Neural progenitor cell (in vitro differentiated cells): ENCODE measurements around the gene EVL. TPM values are rescaled to one million over a fixed set of nuclear protein-coding genes. Genes with fewer than 3 reads are reported as not detected.

Experiments
- DNase-seq: peaks from one replicate; pipeline ENCODE4 v3.0.0-alpha.2; 2016; ENCODE audit warnings: low spot score
- H2AFZ ChIP-seq: fragments of 200-600 bp; sonication (generic); replicated peaks from 2 replicates; pipeline ENCODE4 v1.6.1; 2016; ENCODE audit warnings: antibody characterized with exemption
- H3F3A ChIP-seq: fragments of 200-600 bp; sonication (generic); 2 replicates; pipeline ENCODE4 v1.6.1; 2016; ENCODE audit warnings: antibody characterized with exemption, low read depth
- H3K27ac ChIP-seq: fragments of 200-600 bp; sonication (generic); 2 replicates; pipeline ENCODE4 v1.5.1; 2016; ENCODE audit warnings: mild to moderate bottlenecking
- H3K27me3 ChIP-seq: fragments of 200-600 bp; sonication (generic); 2 replicates; pipeline ENCODE4 v1.6.1; 2016; ENCODE audit warnings: mild to moderate bottlenecking, moderate library complexity
- H3K36me3 ChIP-seq: fragments of 200-600 bp; sonication (generic); 2 replicates; pipeline ENCODE4 v1.5.1; 2016
- H3K4me1 ChIP-seq: fragments of 200-600 bp; sonication (generic); 2 replicates; pipeline ENCODE4 v1.6.1; 2016; ENCODE audit warnings: mixed run types
- H3K4me2 ChIP-seq: fragments of 200-600 bp; sonication (generic); 2 replicates; pipeline ENCODE4 v1.6.1; 2016
- H3K4me3 ChIP-seq: fragments of 200-600 bp; sonication (generic); 2 replicates; pipeline ENCODE4 v1.5.1; 2016
- H3K79me2 ChIP-seq: fragments of 200-600 bp; sonication (generic); 2 replicates; pipeline ENCODE4 v1.6.1; 2016; ENCODE audit warnings: low read depth
- H3K9ac ChIP-seq: fragments of 200-600 bp; sonication (generic); 2 replicates; pipeline ENCODE4 v1.6.1; 2016
- H3K9me3 ChIP-seq: fragments of 200-600 bp; sonication (generic); 2 replicates; pipeline ENCODE4 v1.5.1; 2016; ENCODE audit warnings: low read depth
- H4K20me1 ChIP-seq: fragments of 200-600 bp; sonication (generic); 2 replicates; pipeline ENCODE4 v1.6.1; 2016; ENCODE audit warnings: low read depth
- H3K27ac Mint-ChIP-seq: 3 replicates; pipeline ENCODE4 v1.8.0; 2021; ENCODE audit warnings: mixed read lengths
- H3K27me3 Mint-ChIP-seq: 2 replicates; pipeline ENCODE4 v1.8.0; 2022; ENCODE audit warnings: low read depth, mild to moderate bottlenecking, inconsistent platforms, moderate library complexity, mixed read lengths; ENCODE audit not compliant: insufficient read depth
- H3K36me3 Mint-ChIP-seq: 3 replicates; pipeline ENCODE4 v1.8.0; 2021; ENCODE audit warnings: mixed read lengths
- H3K4me1 Mint-ChIP-seq: 3 replicates; pipeline ENCODE4 v1.8.0; 2021; ENCODE audit warnings: mixed read lengths
- H3K4me3 Mint-ChIP-seq: 3 replicates; pipeline ENCODE4 v1.8.0; 2021; ENCODE audit warnings: mild to moderate bottlenecking, moderate library complexity, mixed read lengths
- H3K9me3 Mint-ChIP-seq: 3 replicates; pipeline ENCODE4 v1.8.0; 2020; ENCODE audit warnings: mixed read lengths
- EZH2 ChIP-seq: fragments of 200-600 bp; sonication (generic); IDR thresholded peaks from 2 replicates; pipeline ENCODE4 v1.6.1; 2017; ENCODE audit warnings: antibody characterized with exemption, mild to moderate bottlenecking, moderate library complexity
- EZH2phosphoT487 ChIP-seq: fragments of 200-600 bp; sonication (generic); IDR thresholded peaks from 2 replicates; pipeline ENCODE4 v1.6.1; 2017; ENCODE audit warnings: antibody characterized with exemption
- total RNA-seq: library from RNA; depleted of rRNA; stranded (reverse); fragments of >200 nt; gene quantifications from 2 replicates; pipeline ENCODE4 v1.2.3, GENCODE V29; 2015; ENCODE audit warnings: low replicate concordance
- TF ChIP-seq, protein P1 (sequence below): fragments of 200-600 bp; sonication (generic); IDR thresholded peaks from 2 replicates; pipeline ENCODE4 v1.5.1; 2017; ENCODE audit warnings: antibody characterized with exemption, mild to moderate bottlenecking

Gene EVL
- total RNA-seq, 1 donor from 2014 or later = 49.2 TPM

DNA sequence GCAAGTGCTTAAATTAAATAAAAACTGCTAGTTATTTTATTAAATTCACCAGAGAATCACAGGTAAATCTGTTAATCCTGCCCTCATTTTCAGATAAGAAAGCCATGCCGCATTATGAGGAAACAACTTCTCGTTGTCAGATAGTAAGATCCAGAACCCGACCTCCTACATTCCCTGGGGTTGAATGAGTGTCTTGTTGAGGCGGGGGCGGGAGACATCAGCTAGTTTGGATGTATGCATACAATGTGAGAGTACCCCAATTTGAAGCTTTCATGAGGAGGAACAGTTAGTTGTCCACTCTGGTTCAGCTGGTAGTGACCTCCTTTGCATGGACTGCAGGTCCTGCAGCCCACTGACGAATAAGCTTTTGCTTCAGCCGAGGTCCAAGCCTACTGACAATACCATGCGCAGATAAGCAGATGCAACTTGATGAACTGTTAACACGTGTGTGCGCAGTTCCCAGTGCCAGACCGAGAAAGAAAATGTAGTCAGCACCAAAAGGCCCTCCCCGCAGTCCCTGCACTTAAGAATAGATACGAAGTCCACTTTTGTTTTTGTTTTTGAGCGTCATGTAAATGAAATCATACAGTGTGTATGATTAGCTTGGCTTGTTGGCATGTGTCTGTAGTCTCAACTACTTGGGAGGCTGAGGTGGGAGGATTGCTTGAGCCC, 34.9 kb downstream of the EVL start:
- H3K27me3 Mint-ChIP-seq = no peaks in the 10 kb centered on the region
- Histone ChIP-seq H3K9ac (no peak overlapping the region), H3K79me2 (no peaks in the 10 kb centered on the region), H3K36me3 (no peaks in the 10 kb centered on the region), H2AFZ (no peak overlapping the region), H3K4me2 (no peak overlapping the region), H3F3A (peaks cover 4% of the 10 kb centered on the region), H3K27me3 (no peaks in the 10 kb centered on the region), H4K20me1 (peaks cover 15% of the 10 kb centered on the region), H3K9me3 (no peaks in the 10 kb centered on the region), H3K4me1 (no peaks in the 10 kb centered on the region), H3K4me3 (no peak overlapping the region), H3K27ac (no peak overlapping the region)
- H3K36me3 Mint-ChIP-seq = peaks cover 21% of the 10 kb centered on the region
- no peak overlapping the region for H3K4me3 Mint-ChIP-seq
- no peak for DNase-seq
- H3K9me3 Mint-ChIP-seq = no peaks in the 10 kb centered on the region
- no peak overlapping the region for H3K27ac Mint-ChIP-seq
- no peak for TF ChIP-seq EZH2phosphoT487
- TF ChIP-seq EZH2 = no peak
- TF ChIP-seq, protein P1, sequence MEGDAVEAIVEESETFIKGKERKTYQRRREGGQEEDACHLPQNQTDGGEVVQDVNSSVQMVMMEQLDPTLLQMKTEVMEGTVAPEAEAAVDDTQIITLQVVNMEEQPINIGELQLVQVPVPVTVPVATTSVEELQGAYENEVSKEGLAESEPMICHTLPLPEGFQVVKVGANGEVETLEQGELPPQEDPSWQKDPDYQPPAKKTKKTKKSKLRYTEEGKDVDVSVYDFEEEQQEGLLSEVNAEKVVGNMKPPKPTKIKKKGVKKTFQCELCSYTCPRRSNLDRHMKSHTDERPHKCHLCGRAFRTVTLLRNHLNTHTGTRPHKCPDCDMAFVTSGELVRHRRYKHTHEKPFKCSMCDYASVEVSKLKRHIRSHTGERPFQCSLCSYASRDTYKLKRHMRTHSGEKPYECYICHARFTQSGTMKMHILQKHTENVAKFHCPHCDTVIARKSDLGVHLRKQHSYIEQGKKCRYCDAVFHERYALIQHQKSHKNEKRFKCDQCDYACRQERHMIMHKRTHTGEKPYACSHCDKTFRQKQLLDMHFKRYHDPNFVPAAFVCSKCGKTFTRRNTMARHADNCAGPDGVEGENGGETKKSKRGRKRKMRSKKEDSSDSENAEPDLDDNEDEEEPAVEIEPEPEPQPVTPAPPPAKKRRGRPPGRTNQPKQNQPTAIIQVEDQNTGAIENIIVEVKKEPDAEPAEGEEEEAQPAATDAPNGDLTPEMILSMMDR = no peak
- H3K4me1 Mint-ChIP-seq = peaks cover 2% of the 10 kb centered on the region

DNA sequence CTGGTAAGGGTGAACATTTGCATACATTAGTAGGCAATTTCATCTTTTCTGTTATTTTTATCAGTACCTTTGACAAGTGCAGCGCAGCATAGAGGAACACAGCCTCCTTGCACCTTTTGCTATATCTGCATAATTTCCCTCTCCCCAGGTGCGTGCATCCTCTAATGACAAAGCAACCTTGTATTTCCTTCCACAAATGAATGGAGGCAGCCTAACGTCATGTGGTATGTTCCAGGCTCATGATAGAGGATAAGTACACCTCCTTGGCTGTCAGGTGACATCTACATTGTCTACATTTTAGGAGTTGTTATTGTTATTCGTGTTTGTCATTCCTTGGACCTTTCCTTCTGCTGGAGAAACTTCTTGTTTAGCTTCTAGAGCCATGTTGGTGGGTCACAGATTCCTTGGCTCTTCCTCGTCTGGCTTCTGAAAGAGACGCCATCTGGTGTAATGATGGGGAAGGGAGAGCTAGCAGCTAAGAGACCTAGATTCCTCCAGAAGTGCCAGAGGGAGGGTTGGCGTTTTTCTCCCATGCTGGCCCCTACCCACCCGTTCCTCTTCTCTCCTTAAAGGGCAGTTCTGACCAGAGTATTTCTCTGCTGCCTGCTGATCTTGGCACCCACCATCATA, 37.0 kb downstream of the EVL start:
- no peak overlapping the region for H3K27ac ChIP-seq

DNA sequence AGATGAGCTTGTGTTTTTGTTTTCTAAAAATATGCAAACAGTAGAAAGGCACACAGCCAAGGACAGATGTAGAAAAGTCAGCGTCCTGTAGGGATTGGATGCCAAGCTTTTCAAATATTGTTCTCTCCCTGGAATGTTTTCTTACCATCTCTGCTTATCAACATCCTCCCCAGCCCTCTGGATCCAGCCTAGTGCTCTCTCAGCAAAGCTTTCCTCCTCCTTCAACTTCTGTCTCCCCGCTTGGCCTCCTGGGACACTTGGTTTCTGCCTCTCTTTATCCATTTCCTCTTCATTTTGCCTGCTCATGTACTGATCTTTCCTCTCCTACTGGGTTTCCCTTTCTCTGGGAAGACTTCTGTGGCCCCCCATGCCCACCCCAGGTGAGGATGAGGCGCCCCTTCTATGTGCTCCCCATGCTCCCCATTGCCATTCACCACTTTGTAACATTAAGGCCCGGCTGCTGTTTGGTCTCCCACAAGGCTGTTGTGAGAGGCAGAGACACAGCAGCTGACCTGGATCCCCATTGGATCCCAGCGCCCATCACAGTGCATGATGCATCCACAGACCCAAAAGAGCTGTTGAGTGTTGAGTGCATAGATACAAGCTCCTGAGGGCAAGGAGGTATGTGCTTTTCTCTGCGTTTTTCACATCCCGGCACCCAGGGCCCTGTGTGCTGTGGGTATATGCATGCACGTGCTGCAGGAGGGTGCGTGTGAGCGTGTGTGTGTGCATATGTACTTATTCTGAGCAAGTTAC, 38.2 kb downstream of the EVL start:
- no peak for DNase-seq
- no peak overlapping the region for H2AFZ ChIP-seq
- H4K20me1 ChIP-seq = peaks cover 10% of the 10 kb centered on the region
- H3K9me3 Mint-ChIP-seq = peaks cover 2% of the 10 kb centered on the region
- H3K4me2 ChIP-seq = no peak overlapping the region
- no peaks in the 10 kb centered on the region for H3K4me1 ChIP-seq
- H3K27me3 Mint-ChIP-seq = no peaks in the 10 kb centered on the region
- no peak overlapping the region for H3K27ac ChIP-seq
- H3K79me2 ChIP-seq = no peaks in the 10 kb centered on the region
- H3K36me3 ChIP-seq = no peaks in the 10 kb centered on the region
- H3K4me1 Mint-ChIP-seq = peaks cover 8% of the 10 kb centered on the region
- no peak for TF ChIP-seq EZH2
- TF ChIP-seq EZH2phosphoT487 = no peak
- TF ChIP-seq, protein P1 = no peak
- H3K4me3 Mint-ChIP-seq = no peak overlapping the region
- no peaks in the 10 kb centered on the region for H3K27me3 ChIP-seq
- no peaks in the 10 kb centered on the region for H3F3A ChIP-seq
- peaks cover 18% of the 10 kb centered on the region for H3K36me3 Mint-ChIP-seq
- no peaks in the 10 kb centered on the region for H3K9me3 ChIP-seq
- no peak overlapping the region for H3K4me3 ChIP-seq
- H3K27ac Mint-ChIP-seq = peak overlapping the region; percentile 50
- H3K9ac ChIP-seq = no peak overlapping the region

More for the DNA sequence above, 37.0 kb downstream of the EVL start:
- Histone ChIP-seq H3K4me1 (no peaks in the 10 kb centered on the region), H3K9ac (no peak overlapping the region), H3K36me3 (no peaks in the 10 kb centered on the region), H3K27me3 (no peaks in the 10 kb centered on the region), H3K79me2 (no peaks in the 10 kb centered on the region), H3K4me2 (no peak overlapping the region), H4K20me1 (peaks cover 4% of the 10 kb centered on the region), H3K4me3 (no peak overlapping the region), H2AFZ (no peak overlapping the region), H3K9me3 (no peaks in the 10 kb centered on the region), H3F3A (no peaks in the 10 kb centered on the region)
- no peak for TF ChIP-seq EZH2
- no peak for TF ChIP-seq EZH2phosphoT487
- TF ChIP-seq, protein P1 = no peak
- H3K4me1 Mint-ChIP-seq = peaks cover 2% of the 10 kb centered on the region
- no peaks in the 10 kb centered on the region for H3K9me3 Mint-ChIP-seq
- H3K27ac Mint-ChIP-seq = no peak overlapping the region
- H3K4me3 Mint-ChIP-seq = no peak overlapping the region
- no peaks in the 10 kb centered on the region for H3K27me3 Mint-ChIP-seq
- DNase-seq = no peak
- peaks cover 21% of the 10 kb centered on the region for H3K36me3 Mint-ChIP-seq
